H9 (cell line): ENCODE data around the gene SUCLG1. TPM values are rescaled to one million over a fixed set of nuclear protein-coding genes. Genes with fewer than 3 reads are reported as not detected.

Source experiments
- DNase-seq: peaks from one replicate; pipeline ENCODE4 v3.0.0-alpha.2; 2017
- H2AFZ ChIP-seq: one replicate; pipeline ENCODE4 v1.6.1; 2013; ENCODE audit warnings: mild to moderate bottlenecking, low read length, control low read depth, moderate library complexity
- H2AK5ac ChIP-seq: 2 replicates; pipeline ENCODE4 v1.6.1; 2013; ENCODE audit warnings: low read length, control low read depth, mixed read lengths; ENCODE audit not compliant: insufficient read length
- H2BK120ac ChIP-seq: one replicate; pipeline ENCODE4 v1.6.1; 2013; ENCODE audit warnings: low read depth, mild to moderate bottlenecking, low read length, control low read depth, inconsistent platforms; ENCODE audit not compliant: poor library complexity, severe bottlenecking
- H2BK12ac ChIP-seq: 2 replicates; pipeline ENCODE4 v1.6.1; 2013; ENCODE audit warnings: low read length, control low read depth, mixed read lengths, low read depth; ENCODE audit not compliant: insufficient read length
- H2BK15ac ChIP-seq: 2 replicates; pipeline ENCODE4 v1.6.1; 2013; ENCODE audit warnings: low read depth, low read length, control low read depth
- H2BK20ac ChIP-seq: one replicate; pipeline ENCODE4 v1.6.1; 2013; ENCODE audit warnings: low read depth, mild to moderate bottlenecking, low read length, control low read depth, inconsistent platforms; ENCODE audit not compliant: poor library complexity, severe bottlenecking
- H2BK5ac ChIP-seq: 2 replicates; pipeline ENCODE4 v1.6.1; 2013; ENCODE audit warnings: low read length, control low read depth, mixed read lengths; ENCODE audit not compliant: insufficient read length
- H3K14ac ChIP-seq: 2 replicates; pipeline ENCODE4 v1.6.1; 2013; ENCODE audit warnings: low read length, control low read depth; ENCODE audit not compliant: insufficient read depth
- H3K18ac ChIP-seq: 2 replicates; pipeline ENCODE4 v1.6.1; 2013; ENCODE audit warnings: low read depth, mild to moderate bottlenecking, mixed read lengths, low read length, control low read depth; ENCODE audit not compliant: insufficient read length
- H3K23ac ChIP-seq: 2 replicates; pipeline ENCODE4 v1.6.1; 2013; ENCODE audit warnings: low read length, control low read depth, mixed read lengths, low read depth; ENCODE audit not compliant: insufficient read length
- H3K23me2 ChIP-seq: 2 replicates; pipeline ENCODE4 v1.6.1; 2013; ENCODE audit warnings: low read depth, mild to moderate bottlenecking, mixed read lengths, low read length, control low read depth; ENCODE audit not compliant: insufficient read length, poor library complexity, severe bottlenecking
- H3K27ac ChIP-seq: 2 replicates; pipeline ENCODE4 v1.5.1; 2013; ENCODE audit warnings: low read length, control low read depth, mixed read lengths, low read depth; ENCODE audit not compliant: insufficient read length
- H3K27me3 ChIP-seq: 2 replicates; pipeline ENCODE4 v1.6.1; 2013; ENCODE audit warnings: low read length, control low read depth, inconsistent platforms; ENCODE audit not compliant: insufficient read depth
- H3K4ac ChIP-seq: 2 replicates; pipeline ENCODE4 v1.6.1; 2013; ENCODE audit warnings: low read depth, mild to moderate bottlenecking, control low read depth, inconsistent platforms, low read length, moderate library complexity
- H3K4me1 ChIP-seq: 2 replicates; pipeline ENCODE4 v1.6.1; 2013; ENCODE audit warnings: low read length, control low read depth, inconsistent platforms; ENCODE audit not compliant: insufficient read depth
- H3K4me2 ChIP-seq: 2 replicates; pipeline ENCODE4 v1.6.1; 2013; ENCODE audit warnings: low read length, control low read depth, mixed read lengths; ENCODE audit not compliant: insufficient read length, insufficient read depth
- H3K56ac ChIP-seq: 2 replicates; pipeline ENCODE4 v1.6.1; 2013; ENCODE audit warnings: low read depth, mild to moderate bottlenecking, mixed read lengths, low read length, control low read depth; ENCODE audit not compliant: insufficient read length
- H3K79me1 ChIP-seq: 2 replicates; pipeline ENCODE4 v1.6.1; 2013; ENCODE audit warnings: low read depth, mild to moderate bottlenecking, moderate library complexity, low read length, control low read depth, inconsistent platforms; ENCODE audit not compliant: insufficient read depth, poor library complexity, severe bottlenecking
- H3K79me2 ChIP-seq: 2 replicates; pipeline ENCODE4 v1.6.1; 2013; ENCODE audit warnings: low read length, control low read depth, inconsistent platforms; ENCODE audit not compliant: insufficient read depth
- H3K9ac ChIP-seq: 2 replicates; pipeline ENCODE4 v1.6.1; 2013; ENCODE audit warnings: low read length, control low read depth, mixed read lengths; ENCODE audit not compliant: insufficient read length; ENCODE audit errors: extremely low read depth
- H3K9me3 ChIP-seq: one replicate; pipeline ENCODE4 v1.6.1; 2013; ENCODE audit warnings: low read depth, low read length, inconsistent platforms; ENCODE audit not compliant: control insufficient read depth
- H3T11ph ChIP-seq: one replicate; pipeline ENCODE4 v1.6.1; 2013; ENCODE audit warnings: mild to moderate bottlenecking, low read length, control low read depth, inconsistent platforms
- H4K20me1 ChIP-seq: one replicate; pipeline ENCODE4 v1.6.1; 2013; ENCODE audit not compliant: control insufficient read depth, insufficient read length, insufficient read depth
- H4K5ac ChIP-seq: 2 replicates; pipeline ENCODE4 v1.6.1; 2013; ENCODE audit warnings: low read depth, mild to moderate bottlenecking, mixed read lengths, low read length, control low read depth; ENCODE audit not compliant: insufficient read length
- H4K8ac ChIP-seq: replicated peaks from 2 replicates; pipeline ENCODE4 v1.6.1; 2013; ENCODE audit warnings: low read length, control low read depth, mixed read lengths, low read depth; ENCODE audit not compliant: insufficient read length
- H4K91ac ChIP-seq: 2 replicates; pipeline ENCODE4 v1.6.1; 2013; ENCODE audit warnings: low read depth, mild to moderate bottlenecking, moderate library complexity, mixed read lengths, low read length, control low read depth; ENCODE audit not compliant: insufficient read length
- H3K27ac Mint-ChIP-seq, 3 experiments: 2 replicates in 2 of 3; 3 replicates in 1 of 3; pipeline ENCODE4 v1.8.0; 2020 to 2021; ENCODE audit warnings: mixed read lengths in 3 of 3, mild to moderate bottlenecking in 1 of 3, moderate library complexity in 1 of 3
- H3K27me3 Mint-ChIP-seq: 2 replicates; pipeline ENCODE4 v1.8.0; 2021; ENCODE audit warnings: low read depth, mild to moderate bottlenecking, moderate library complexity, mixed read lengths
- H3K36me3 Mint-ChIP-seq, 3 experiments: 2 replicates in 2 of 3; 3 replicates in 1 of 3; pipeline ENCODE4 v1.8.0; 2020 to 2021; ENCODE audit warnings: low read depth in 3 of 3, mixed read lengths in 3 of 3; ENCODE audit not compliant: insufficient read depth in 1 of 3
- H3K4me1 Mint-ChIP-seq, 2 experiments: 2 replicates each; pipeline ENCODE4 v1.8.0; 2020; ENCODE audit warnings: mixed read lengths in 2 of 2
- H3K4me3 Mint-ChIP-seq, 2 experiments: 2 replicates in 1 of 2; 3 replicates in 1 of 2; pipeline ENCODE4 v1.8.0; 2020 to 2021; ENCODE audit warnings: mild to moderate bottlenecking in 2 of 2, mixed read lengths in 2 of 2, moderate library complexity in 1 of 2
- H3K9me3 Mint-ChIP-seq, 2 experiments: 2 replicates in 1 of 2; 3 replicates in 1 of 2; pipeline ENCODE4 v1.8.0; 2020; ENCODE audit warnings: mild to moderate bottlenecking in 2 of 2, mixed read lengths in 2 of 2, moderate library complexity in 1 of 2
- WGBS: extraction: QIAGEN DNeasy Blood & Tissue Kit; methylation state at CpG from one replicate; pipeline ENCODE4 v1.1.7; 2013; ENCODE audit warnings: missing lambda C conversion rate, low lambda C conversion rate, mixed read lengths; ENCODE audit not compliant: insufficient read length; ENCODE audit errors: extremely low coverage; 5-methylcytosine and 5-hydroxymethylcytosine counted together
- total RNA-seq: library from RNA; stranded (reverse); gene quantifications from 2 replicates; pipeline ENCODE4 v1.2.1, GENCODE V29; 2021
- TF ChIP-seq, protein P1 (sequence below): fragments of 200-600 bp; sonication (generic); conservative IDR thresholded peaks from 3 replicates; pipeline ENCODE4 v1.8.0; 2021; ENCODE audit warnings: antibody characterized with exemption, mild to moderate bottlenecking

SUCLG1 gene
- total RNA-seq, 1 experiment from 2014 or later = 40.0 TPM

DNA sequence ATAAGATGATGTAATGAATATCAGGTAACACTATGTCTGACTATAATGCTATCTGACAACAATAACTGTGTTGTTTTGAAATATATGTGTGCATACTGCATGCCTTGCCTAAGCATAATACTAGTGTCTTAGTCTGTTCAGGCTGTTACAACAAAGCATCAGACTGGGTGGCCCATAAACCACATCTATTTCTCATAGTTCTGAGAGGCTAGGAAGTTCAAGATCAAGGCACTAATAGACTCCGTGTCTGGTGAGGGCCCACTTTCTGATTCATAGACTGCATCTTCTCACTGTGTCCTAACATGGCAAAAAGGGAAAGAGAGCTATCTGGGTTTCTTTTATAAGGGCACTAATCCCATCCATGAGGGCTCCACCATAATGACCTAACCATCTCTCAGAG lies 80.1 kb downstream of the SUCLG1 start:
- Histone ChIP-seq H2BK120ac (no peak overlapping the region), H2BK5ac (no peak overlapping the region), H4K5ac (no peak overlapping the region), H3K18ac (no peak overlapping the region), H3K14ac (no peak overlapping the region), H3K9me3 (no peaks in the 10 kb centered on the region), H3K79me2 (no peaks in the 10 kb centered on the region), H4K91ac (no peak overlapping the region), H3K79me1 (no peaks in the 10 kb centered on the region), H3K9ac (no peak overlapping the region), H3K27ac (no peak overlapping the region), H3K23me2 (no peaks in the 10 kb centered on the region), H3K56ac (no peak overlapping the region), H2AK5ac (no peak overlapping the region), H4K8ac (no peak overlapping the region), H3K23ac (no peak overlapping the region), H3K4ac (no peak overlapping the region), H2BK15ac (no peak overlapping the region), H4K20me1 (no peaks in the 10 kb centered on the region), H2AFZ (no peak overlapping the region), H3K4me2 (no peak overlapping the region), H2BK20ac (no peak overlapping the region), H3K27me3 (no peaks in the 10 kb centered on the region), H2BK12ac (no peak overlapping the region), H3K4me1 (no peaks in the 10 kb centered on the region), H3T11ph (no peak overlapping the region)
- Mint-ChIP-seq H3K4me1 (no peaks in the 10 kb centered on the region), H3K9me3 (no peaks in the 10 kb centered on the region; a peak in 2 of 5 replicates), H3K4me3 (no peak overlapping the region), H3K27me3 (no peaks in the 10 kb centered on the region), H3K36me3 (no peaks in the 10 kb centered on the region), H3K27ac (no peak overlapping the region)
- DNase-seq = no peak
- TF ChIP-seq, protein P1, sequence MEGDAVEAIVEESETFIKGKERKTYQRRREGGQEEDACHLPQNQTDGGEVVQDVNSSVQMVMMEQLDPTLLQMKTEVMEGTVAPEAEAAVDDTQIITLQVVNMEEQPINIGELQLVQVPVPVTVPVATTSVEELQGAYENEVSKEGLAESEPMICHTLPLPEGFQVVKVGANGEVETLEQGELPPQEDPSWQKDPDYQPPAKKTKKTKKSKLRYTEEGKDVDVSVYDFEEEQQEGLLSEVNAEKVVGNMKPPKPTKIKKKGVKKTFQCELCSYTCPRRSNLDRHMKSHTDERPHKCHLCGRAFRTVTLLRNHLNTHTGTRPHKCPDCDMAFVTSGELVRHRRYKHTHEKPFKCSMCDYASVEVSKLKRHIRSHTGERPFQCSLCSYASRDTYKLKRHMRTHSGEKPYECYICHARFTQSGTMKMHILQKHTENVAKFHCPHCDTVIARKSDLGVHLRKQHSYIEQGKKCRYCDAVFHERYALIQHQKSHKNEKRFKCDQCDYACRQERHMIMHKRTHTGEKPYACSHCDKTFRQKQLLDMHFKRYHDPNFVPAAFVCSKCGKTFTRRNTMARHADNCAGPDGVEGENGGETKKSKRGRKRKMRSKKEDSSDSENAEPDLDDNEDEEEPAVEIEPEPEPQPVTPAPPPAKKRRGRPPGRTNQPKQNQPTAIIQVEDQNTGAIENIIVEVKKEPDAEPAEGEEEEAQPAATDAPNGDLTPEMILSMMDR = no peak
- no CpG with 5 or more reads among the region's 1 CpG for WGBS
